Panc1 (cell line): Measurements from ENCODE around the gene STK24. TPM values are rescaled to one million over a fixed set of nuclear protein-coding genes. Genes with fewer than 3 reads are reported as not detected.

Experiments used
- ATAC-seq: fragments of 200-7000 bp; cut with Tn5 transposase; 2 replicates; pipeline ENCODE4 v1.9.1; 2020; ENCODE audit warnings: mild to moderate bottlenecking, moderate library complexity
- BruUV-seq: library from RNA; stranded (reverse); fragments of 400-500 nt; replicated peaks from 2 replicates; lab custom pipeline; 2021; lab: Mats Ljungman, UMichigan
- CTCF ChIA-PET: fragments of 300-600 bp; sonication (Branson Sonifier 250); formaldehyde crosslinking; loops from one replicate; lab custom pipeline; 2022; ENCODE audit warnings: antibody characterized with exemption; lab: Charles Lee
- POLR2A ChIA-PET: fragments of 300-600 bp; sonication (Branson Sonifier 250); formaldehyde crosslinking; loops from one replicate; lab custom pipeline; 2022; ENCODE audit warnings: antibody characterized with exemption; lab: Charles Lee
- DNase-seq: peaks from one replicate; pipeline ENCODE4 v3.0.0-alpha.2; 2010; ENCODE audit warnings: low read depth, low spot score
- H3K27ac ChIP-seq: 2 replicates; pipeline ENCODE4 v1.5.1; 2011; ENCODE audit warnings: mild to moderate bottlenecking, low read length, inconsistent platforms
- H3K27me3 ChIP-seq: fragments of 200-500 bp; sonication (Bioruptor generic); 2 replicates; pipeline ENCODE4 v1.6.0; 2014; ENCODE audit warnings: low read length, inconsistent platforms; ENCODE audit not compliant: control insufficient read depth, insufficient read depth
- H3K36me3 ChIP-seq: fragments of 200-500 bp; sonication (Bioruptor generic); 2 replicates; pipeline ENCODE4 v1.5.1; 2014; ENCODE audit warnings: inconsistent platforms, mild to moderate bottlenecking, low read length, moderate library complexity; ENCODE audit not compliant: control insufficient read depth, insufficient read depth
- H3K4me1 ChIP-seq: 2 replicates; pipeline ENCODE4 v1.5.1; 2011; ENCODE audit warnings: inconsistent platforms, mild to moderate bottlenecking, low read length, moderate library complexity; ENCODE audit not compliant: control insufficient read depth, insufficient read depth
- H3K4me3 ChIP-seq, 2 experiments: 2 replicates each; pipeline ENCODE4 v1.5.1; 2011 to 2012; ENCODE audit warnings: low read depth in 2 of 2, low read length in 2 of 2, mild to moderate bottlenecking in 2 of 2, inconsistent platforms in 1 of 2, moderate library complexity in 1 of 2
- H3K9me3 ChIP-seq: fragments of 200-500 bp; sonication (Bioruptor generic); 2 replicates; pipeline ENCODE4 v1.5.1; 2014; ENCODE audit warnings: low read depth, mild to moderate bottlenecking, inconsistent platforms, low read length, moderate library complexity; ENCODE audit not compliant: control insufficient read depth, insufficient read depth
- CTCF ChIP-seq: fragments of 450-650 bp; IDR thresholded peaks from 2 replicates; pipeline ENCODE4 v1.5.1; 2017; ENCODE audit warnings: mild to moderate bottlenecking
- POLR2AphosphoS5 ChIP-seq: IDR thresholded peaks from 2 replicates; pipeline ENCODE4 v1.6.1; 2012; ENCODE audit warnings: mild to moderate bottlenecking, low read depth, low read length, moderate library complexity
- REST ChIP-seq, 2 experiments: IDR thresholded peaks; 2 replicates each; pipeline ENCODE4 v1.6.1; 2011 to 2012; ENCODE audit warnings: low read depth in 2 of 2, control low read depth in 1 of 2, low read length in 1 of 2, mild to moderate bottlenecking in 1 of 2, moderate library complexity in 1 of 2; ENCODE audit not compliant: insufficient read depth in 1 of 2
- SIN3A ChIP-seq: IDR thresholded peaks from 2 replicates; pipeline ENCODE4 v1.6.1; 2012; ENCODE audit warnings: low read depth, mild to moderate bottlenecking, low read length, moderate library complexity, borderline replicate concordance; ENCODE audit not compliant: insufficient read depth
- TCF7L2 ChIP-seq: IDR thresholded peaks from 2 replicates; pipeline ENCODE4 v1.6.1; 2011; ENCODE audit warnings: mild to moderate bottlenecking, low read depth, low read length, inconsistent platforms
- in situ Hi-C: cut with HindIII; loops from 2 replicates; pipeline ENCODE4 v1.10.0; 2016; ENCODE audit warnings: low sequenced_read_pairs, low pct_unique_long_range_greater_than_20kb
- intact Hi-C: fragments of 100-400 bp; cut with micrococcal nuclease; formaldehyde crosslinking; loops from one replicate; pipeline ENCODE4 v1.10.0; 2022; ENCODE audit not compliant: unreplicated experiment
- total RNA-seq: library from RNA; stranded (reverse); gene quantifications from one replicate; pipeline ENCODE4 v1.2.1, GENCODE V29; 2021; ENCODE audit not compliant: unreplicated experiment

The STK24 gene
- total RNA-seq, 1 experiment from 2014 or later = 57.3 TPM

- DNase-seq = no peak
- TF ChIP-seq REST (IDR thresholded peaks at IDR 0.05; ENCODE audit: insufficient read depth in 1 of 2, low read depth in 2 of 2, low read length in 1 of 2) (no peak), TCF7L2 (no peak), POLR2AphosphoS5 (no peak), SIN3A (no peak), CTCF (no peak)
- ChIA-PET POLR2A (no interaction called here), CTCF (no interaction called here)
- ATAC-seq = no peak
- no TSS peak for BruUV-seq
- Histone ChIP-seq H3K4me1 (no peaks in the 10 kb centered on the region), H3K9me3 (no peaks in the 10 kb centered on the region), H3K36me3 (no peaks in the 10 kb centered on the region), H3K27me3 (no peaks in the 10 kb centered on the region), H3K27ac (no peak overlapping the region), H3K4me3 (no peak overlapping the region)
- intact Hi-C loops (no loop called here), in situ Hi-C loops (no loop called here)
Measured at GRCh38 chr13:98496479-98496791, 80.5 kb downstream of the STK24 start.

DNA sequence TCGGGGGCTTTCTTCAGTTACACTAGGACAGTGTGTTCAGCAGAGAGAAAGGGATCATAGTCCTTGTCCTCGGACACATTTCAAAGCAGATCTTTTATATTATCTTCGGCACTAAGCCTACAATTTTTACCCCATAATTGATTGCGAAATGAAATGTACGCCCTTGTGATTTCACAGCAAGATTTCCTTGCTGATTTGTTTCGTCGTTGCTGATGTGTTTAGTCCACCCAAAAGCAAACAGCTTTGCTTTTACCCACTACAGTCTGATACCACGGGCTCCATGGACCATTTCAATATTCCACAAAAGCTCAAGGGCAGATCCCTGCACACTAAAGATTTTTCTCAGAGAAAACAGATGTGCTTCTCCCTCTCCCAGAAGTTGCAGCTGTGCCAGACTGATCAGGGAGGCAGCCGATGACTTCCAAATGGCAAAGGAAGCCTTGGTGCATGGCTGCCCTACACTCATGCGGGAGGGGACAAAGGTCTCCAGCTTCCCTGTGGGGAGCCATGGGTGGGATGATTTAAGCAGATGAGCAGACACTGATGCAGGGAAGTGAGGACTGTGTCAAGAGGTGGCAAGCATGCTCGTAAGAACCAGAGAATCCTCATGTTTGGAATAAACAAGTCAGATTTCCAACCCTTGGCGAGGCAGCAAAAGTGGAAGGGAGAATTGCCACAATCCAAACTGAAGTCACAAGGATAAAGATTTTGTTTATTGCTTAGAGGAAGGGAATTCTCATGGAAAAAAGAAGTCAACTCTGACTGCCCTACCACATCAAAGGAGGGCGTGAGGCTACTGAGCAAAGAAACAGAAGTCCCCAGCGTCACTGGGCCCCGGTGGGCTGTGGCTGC is 81.1 kb downstream of the STK24 start:
- intact Hi-C loops (no loop called here), in situ Hi-C loops (no loop called here)
- ChIA-PET CTCF (no interaction called here), POLR2A (no interaction called here)
- Histone ChIP-seq H3K9me3 (no peaks in the 10 kb centered on the region), H3K27me3 (no peaks in the 10 kb centered on the region), H3K27ac (no peak overlapping the region), H3K4me1 (no peaks in the 10 kb centered on the region), H3K36me3 (no peaks in the 10 kb centered on the region), H3K4me3 (no peak overlapping the region)
- no peak for ATAC-seq
- no TSS peak for BruUV-seq
- TF ChIP-seq TCF7L2 (no peak), REST (IDR thresholded peaks at IDR 0.05; ENCODE audit: insufficient read depth in 1 of 2, low read depth in 2 of 2, low read length in 1 of 2) (no peak), SIN3A (no peak), POLR2AphosphoS5 (no peak), CTCF (no peak)
- no peak for DNase-seq
